ENCODE measurements around the gene ARHGAP9. TPM values are rescaled to one million over a fixed set of nuclear protein-coding genes. Genes with fewer than 3 reads are reported as not detected.
"Not testable (repeated sequence)": the region's sequence is repeated elsewhere in the genome, so short reads cannot be mapped to it uniquely, and the experiment has no call there.

ARHGAP9 gene
- polyA plus RNA-seq, 1 donor: 8.3 TPM

DNA sequence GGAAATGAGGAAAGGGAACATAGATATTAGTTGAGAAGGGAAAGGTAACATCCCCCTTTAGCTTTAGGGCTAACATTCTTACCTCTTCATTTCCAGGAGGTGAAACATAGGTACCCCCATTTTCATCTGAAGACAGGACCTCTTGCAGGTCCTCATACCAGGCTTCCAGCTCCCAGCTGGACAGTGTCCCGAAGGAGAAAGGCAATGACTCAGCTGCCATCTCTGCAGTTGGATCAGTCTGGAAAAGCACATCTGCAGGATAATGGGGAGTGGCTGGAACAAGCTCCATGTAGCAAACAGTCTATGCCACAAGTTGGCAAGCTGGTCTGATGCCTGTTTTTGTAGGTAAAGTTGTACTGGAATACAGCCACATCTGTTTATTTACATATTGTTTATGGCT lies 37.5 kb upstream of the ARHGAP9 start:
- DNase-seq: no peak

DNA sequence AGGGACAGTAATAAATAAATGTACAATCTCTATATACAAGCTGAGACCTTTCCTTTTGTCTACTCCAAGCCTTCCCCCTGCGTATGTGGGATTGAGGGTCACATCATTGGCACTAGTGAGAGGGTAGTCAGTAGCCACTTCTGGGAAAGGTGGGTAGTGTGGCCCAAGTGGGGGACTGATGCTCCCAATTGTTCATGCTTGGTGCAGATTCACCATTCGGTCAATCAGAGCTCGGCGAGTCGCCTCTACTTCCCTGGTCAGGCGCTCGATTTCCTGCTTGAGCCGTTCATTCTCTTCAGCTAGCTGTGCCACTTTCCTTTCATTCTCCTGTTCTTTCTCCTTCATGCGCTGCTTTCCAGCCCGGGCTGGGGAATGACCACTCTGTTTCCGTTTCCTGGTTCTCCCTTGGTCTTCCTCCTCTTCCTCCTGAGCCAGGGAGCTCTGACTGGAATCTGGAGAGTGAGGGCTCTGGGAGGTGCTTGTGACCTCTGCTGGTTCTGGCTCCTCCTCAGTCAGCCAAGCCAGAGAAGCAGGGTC lies 37.0 kb upstream of the ARHGAP9 start:
- no peak for DNase-seq

DNA sequence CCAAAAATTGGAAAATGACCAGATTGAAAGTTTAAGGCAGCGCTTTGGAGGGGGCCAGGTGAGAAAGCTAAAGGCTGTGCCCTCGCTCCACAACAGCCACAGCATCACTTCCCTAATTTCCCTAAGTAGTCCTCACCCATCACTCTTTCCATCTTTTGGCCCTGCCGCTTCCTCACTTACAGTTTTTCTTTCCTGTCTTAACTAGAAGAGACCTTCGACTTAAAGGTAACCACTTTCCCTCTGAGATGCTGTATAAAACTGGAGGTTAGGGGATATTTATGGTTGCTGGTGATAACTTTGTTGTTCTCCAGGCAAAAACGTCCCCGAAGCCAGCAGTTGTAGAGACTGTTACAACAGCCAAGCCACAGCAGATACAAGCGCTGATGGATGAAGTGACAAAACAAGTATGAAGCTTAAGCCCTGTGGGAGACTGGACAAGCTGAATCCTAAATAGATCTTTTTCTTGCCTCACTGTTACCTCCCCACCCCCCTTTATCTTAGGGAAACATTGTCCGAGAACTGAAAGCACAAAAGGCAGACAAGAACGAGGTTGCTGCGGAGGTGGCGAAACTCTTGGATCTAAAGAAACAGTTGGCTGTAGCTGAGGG lies 36.4 kb upstream of the ARHGAP9 start:
- DNase-seq: no peak

DNA sequence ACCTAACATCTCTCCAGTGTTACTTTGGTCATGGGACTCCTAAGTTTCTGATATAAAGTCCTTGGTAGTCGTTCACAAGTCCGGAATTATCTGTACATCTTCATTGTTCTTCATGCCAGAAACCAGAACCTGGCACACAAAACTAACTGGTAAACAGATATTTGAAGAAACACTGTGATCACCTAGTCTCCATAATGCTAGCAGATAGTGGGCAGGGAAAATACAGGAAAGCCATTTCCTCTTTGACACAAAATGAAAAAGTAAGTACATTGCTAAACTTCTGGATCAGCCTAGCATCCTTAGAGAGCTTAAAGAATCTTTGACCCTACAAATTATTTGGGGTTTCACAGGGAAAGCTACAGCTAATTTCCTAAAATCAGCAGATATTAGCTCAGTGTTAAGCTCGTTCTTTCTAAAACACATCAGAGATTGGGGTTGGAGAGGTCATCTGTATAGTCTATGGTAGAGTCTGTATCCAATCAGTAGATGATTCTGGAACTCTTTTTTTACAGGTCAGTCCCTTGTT lies 35.8 kb upstream of the ARHGAP9 start:
- no peak for DNase-seq

DNA sequence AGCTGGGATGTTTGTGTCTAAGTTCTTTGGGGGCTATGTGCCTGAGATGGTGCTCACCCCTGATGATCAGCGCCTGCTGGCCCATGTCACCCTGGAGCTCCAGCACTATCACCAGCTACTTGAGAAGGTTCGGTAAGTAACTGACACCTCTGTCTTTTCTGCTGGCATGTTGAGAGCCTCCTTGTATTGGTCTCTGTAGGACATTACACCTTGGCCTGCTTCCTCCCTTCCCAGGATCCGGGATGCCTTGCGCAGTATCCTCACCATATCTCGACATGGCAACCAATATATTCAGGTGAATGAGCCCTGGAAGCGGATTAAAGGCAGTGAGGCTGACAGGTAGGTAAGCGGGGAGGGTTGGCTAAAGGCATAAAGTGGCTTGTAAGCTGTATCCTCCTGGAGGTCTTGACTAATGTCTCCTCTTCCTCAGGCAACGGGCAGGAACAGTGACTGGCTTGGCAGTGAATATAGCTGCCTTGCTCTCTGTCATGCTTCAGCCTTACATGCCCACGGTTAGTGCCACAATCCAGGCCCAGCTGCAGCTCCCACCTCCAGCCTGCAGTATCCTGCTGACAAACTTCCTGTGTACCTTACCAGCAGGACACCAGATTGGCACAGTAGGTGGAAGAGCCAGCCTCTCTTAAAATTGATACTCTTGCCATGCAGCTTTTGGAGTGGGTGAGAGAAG lies 35.2 kb upstream of the ARHGAP9 start:
- DNase-seq: no peak

DNA sequence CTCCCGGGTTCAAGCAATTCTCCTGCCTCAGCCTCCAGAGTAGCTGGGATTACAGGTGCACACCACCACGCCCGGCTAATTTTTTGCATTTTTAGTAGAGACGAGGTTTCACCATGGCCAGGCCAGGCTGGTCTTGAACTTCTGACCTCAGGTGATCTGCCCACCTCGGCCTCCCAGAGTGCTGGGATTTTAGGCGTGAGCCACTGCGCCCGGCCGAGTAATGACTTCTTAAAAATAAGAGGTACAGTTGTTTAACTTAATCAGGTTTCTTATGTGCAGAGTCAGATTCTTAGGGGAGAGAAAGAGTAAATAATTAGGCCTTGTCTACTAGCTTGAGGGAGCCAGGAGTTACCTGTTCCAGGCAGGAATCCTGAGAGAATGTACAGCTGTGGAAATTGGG lies 34.6 kb upstream of the ARHGAP9 start:
- DNase-seq: not testable (repeated sequence)

DNA sequence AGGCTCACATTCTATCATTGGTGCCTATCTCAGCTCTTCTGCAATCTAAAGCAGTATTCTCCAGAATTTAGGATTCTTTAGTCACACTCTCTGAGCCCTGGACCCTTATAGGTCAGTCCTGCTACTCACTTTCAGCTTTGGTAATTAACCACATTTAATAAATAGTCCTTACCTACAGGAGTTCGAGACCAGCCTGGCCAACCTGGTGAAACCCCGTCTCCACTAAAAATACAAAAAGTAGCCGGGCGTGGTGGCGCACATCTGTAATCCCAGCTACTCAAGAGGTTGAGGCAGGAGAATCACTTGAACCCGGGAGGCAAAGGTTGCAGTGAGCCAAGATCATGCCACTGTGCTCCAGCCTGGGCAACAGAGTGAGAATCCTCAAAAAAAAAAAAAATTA lies 34.0 kb upstream of the ARHGAP9 start:
- DNase-seq: not testable (repeated sequence)

DNA sequence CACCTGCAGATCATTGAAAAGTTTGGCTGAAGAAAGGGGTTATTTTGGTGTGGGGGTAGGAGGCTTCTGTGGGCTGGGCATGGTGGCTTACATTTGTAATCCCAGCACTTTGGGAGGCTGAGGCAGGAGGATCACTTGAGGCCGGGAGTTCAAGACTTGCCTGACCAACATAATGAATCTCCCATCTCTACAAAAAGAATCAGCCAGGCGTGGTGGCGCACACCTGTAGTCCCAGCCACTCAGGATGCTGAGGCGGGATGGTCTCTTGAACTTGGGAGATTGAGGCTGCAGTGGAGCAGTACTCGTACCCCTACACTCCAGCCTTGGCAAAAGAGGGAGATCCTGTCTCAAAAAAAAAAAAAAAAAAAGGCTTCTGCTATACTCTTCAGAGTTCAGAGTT lies 33.6 kb upstream of the ARHGAP9 start:
- DNase-seq: no peak

DNA sequence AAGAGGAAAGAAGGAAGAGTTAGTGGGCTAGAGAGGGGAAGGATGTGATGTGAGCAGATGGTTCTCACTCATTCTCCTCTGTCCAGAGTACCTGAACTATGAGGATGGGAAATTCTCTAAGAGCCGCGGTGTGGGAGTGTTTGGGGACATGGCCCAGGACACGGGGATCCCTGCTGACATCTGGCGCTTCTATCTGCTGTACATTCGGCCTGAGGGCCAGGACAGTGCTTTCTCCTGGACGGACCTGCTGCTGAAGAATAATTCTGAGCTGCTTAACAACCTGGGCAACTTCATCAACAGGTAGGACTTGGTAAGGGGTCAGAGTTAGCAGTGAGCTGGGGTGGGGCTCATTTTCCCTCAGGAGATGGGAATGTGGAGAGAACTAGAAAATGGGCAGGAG lies 33.0 kb upstream of the ARHGAP9 start:
- DNase-seq: no peak

DNA sequence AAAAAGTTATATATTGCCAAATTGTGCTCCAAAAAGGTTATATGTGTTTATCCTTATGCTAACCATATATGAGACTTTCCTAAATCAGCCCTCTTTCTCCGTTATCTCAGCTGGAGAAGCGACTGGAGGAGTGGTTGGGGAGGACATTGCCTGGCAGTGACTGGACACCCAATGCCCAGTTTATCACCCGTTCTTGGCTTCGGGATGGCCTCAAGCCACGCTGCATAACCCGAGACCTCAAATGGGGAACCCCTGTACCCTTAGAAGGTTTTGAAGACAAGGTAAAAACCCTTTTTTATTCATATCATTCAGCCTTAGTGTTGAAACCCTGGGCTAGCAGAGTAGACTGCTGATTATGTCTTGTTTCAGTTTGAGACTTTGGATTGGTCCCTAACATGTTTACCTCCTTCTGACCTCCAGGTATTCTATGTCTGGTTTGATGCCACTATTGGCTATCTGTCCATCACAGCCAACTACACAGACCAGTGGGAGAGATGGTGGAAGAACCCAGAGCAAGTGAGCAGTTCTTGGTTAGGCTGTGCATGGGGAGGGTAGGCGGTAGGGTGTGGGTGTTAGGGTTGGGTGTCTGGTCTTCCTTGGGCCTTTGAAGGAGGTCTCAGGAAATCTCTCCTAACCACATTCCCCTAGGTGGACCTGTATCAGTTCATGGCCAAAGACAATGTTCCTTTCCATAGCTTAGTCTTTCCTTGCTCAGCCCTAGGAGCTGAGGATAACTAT lies 32.1 kb upstream of the ARHGAP9 start:
- DNase-seq: no peak

DNA sequence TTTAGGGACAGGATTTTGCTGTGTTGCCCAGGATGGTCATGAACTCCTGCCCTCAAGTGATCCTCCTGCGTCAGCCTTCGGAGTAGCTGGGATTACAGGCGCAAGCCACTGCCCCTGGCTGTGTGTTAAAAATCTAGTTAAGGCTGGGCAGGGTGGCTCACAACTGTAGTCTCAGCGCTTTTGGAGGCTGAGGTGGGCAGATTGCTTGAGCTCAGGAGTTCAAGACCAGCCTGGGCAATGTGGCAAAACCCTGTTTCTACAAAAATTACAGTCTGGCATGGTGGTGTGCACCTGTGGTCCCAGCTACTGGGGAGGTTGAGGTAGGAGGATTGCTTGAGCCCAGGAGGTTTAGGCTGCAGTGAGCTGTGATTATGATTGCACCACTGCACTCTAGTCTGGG lies 31.5 kb upstream of the ARHGAP9 start:
- no peak for DNase-seq

DNA sequence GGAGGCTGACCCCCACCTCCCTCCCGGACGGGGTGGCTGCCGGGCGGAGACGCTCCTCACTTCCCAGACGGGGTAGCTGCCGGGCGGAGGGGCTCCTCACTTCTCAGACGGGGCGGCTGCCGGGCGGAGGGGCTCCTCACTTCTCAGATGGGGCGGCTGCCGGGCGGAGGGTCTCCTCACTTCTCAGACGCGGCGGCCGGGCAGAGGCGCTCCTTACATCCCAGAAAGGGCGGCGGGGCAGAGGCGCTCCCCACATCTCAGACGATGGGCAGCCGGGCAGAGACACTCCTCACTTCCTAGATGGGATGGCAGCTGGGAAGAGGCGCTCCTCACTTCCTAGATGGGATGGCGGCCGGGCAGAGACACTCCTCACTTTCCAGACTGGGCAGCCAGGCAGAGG lies 28.1 kb upstream of the ARHGAP9 start:
- DNase-seq: not testable (repeated sequence)

DNA sequence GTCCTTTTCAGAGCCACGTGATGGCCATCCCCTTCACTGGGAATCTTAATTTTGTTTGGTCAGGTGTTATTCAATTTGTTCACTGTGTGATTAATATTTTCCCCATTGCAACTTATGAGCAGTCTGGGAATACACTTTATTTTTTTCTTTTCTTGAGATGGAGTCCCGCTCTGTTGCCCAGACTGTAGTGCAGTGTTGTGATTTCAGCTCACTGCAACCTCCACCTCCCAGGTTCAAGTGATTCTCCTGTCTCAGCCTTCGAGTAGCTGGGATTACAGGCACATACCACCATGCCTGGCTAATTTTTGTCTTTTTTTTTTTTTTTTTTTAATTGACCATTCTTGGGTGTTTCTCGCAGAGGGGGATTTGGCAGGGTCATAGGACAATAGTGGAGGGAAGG lies 26.9 kb upstream of the ARHGAP9 start:
- not testable (repeated sequence) for DNase-seq

DNA sequence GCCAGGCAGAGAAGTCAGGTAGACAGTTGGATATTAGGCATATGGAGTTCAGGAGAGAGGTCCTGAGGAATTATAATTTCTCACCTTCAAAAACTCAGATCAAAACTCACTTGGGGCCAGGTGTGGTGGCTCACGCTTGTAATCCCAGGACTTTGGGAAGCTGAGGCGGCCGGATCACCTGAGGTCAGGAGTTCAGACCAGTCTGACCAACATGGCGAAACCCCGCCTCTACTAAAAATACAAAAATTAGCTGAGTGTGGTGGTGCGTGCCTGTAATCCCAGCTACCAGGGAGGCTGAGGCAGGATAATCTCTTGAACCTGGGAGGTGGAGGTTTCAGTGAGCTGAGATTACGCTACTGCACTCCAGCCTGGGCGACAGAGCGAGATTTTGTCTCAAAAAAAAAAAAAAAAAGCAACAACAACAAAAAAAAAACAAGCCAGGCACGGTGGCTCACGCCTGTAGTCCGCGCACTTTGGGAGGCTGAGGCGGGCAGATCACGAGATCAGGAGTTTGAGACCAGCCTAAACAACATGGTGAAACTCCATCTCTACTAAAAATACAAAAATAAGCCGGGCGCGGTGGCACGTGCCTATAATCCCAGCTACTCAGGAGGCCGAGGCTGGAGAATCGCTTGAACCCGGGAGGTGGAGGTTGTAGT lies 22.8 kb upstream of the ARHGAP9 start:
- not testable (repeated sequence) for DNase-seq

DNA sequence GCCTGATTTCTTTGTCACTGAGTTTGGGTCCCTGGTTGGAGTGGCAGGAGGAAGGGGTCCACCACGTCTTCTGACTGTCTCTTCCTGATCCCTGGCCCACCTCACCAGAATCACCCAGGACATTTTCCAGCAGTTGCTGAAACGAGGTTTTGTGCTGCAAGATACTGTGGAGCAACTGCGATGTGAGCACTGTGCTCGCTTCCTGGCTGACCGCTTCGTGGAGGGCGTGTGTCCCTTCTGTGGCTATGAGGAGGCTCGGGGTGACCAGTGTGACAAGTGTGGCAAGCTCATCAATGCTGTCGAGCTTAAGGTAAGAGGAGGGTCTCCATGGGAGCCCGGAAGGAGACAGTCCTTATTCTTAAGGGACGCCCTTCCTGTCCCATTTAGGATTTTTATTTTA lies 20.5 kb upstream of the ARHGAP9 start:
- no peak for DNase-seq

DNA sequence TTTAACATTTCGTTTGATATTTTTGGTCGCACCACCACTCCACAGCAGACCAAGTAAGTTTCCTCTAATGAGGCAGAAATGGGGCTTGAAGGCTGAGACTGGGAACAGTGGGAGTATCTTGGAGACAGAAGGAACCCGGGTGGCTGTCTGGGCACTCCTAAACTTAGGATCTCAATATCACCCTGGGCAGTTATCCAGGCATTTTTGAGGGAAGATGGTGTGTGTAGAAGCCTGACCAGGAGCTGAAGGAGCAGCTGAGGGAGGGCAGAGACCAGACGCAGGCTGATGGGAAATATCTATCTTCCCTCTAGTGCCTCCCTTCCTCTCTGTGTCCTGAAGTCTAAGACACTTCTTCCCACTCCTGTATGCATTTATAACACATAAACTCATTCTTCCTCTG lies 18.9 kb upstream of the ARHGAP9 start:
- no peak for DNase-seq

DNA sequence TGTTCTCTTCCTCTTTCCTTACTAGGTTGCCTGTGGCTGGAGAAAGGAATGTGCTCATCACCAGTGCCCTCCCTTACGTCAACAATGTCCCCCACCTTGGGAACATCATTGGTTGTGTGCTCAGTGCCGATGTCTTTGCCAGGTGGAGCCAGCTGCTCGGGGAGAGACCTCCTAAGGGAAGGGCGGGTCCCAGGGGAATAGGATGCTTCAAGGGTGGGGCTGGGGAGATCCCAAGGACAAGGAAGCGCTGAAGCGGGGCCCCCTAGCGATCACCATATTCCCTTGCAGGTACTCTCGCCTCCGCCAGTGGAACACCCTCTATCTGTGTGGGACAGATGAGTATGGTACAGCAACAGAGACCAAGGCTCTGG lies 18.5 kb upstream of the ARHGAP9 start:
- no peak for DNase-seq

DNA sequence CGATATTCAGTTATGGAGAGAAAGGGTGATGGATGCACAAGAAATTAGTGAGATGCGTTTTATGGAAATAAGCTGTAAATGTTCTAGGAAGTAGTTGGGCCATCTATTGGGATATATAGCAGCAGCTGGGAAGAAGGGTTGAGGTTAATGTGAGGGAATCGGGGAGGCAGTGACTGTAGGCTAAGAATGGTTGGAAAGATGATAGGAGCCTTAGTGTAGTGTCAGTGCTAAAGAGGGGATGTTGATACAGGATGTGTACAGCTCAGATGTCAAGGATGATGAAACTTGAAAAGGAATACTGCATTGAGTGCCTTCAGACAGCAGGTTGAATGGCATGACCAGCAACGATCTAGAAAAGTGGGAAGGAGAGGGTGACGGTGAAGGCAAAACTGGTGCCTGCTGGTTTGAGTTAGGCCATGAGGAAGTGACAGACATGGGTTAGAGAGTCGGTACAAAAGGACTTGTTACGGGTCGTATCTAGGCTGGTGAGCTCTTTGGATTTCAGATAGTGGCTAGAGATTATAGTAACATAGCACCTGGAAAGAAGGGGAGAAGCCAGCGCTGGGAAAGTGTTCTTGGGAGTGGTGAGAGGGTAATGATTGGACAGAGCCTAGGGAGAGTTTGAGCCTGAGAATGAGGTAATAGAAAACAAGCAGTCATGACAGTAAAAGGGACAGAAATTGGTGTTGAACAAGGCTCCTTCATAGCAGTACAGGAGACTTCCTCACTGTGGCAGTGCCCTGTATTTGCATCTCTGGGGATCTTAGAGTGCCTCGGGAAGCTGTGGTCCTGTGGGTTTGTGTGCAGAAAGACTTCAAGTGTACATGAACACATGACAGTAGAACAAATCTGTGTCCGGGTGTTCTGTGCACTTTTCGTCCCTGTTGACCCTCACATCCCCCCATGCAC lies 17.8 kb upstream of the ARHGAP9 start:
- no peak for DNase-seq

DNA sequence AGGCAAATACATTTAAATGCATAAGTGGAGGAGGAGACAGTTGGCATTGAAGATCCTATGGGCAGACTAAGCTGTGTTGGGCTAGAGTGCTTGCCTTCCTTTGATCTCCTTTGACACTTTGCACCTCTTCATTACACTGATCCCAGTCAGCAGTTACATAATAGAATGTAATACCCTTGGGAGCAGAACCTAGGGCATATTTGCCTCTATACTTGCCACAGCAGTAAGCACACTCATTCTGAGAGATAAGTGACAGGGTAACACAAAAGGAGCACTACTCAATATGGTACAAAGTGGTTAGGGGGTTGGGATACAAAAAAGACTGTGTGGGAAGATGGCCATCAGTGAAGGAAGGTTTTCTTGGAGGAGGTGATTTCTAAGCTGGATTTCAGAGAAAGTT lies 17.2 kb upstream of the ARHGAP9 start:
- DNase-seq: no peak

DNA sequence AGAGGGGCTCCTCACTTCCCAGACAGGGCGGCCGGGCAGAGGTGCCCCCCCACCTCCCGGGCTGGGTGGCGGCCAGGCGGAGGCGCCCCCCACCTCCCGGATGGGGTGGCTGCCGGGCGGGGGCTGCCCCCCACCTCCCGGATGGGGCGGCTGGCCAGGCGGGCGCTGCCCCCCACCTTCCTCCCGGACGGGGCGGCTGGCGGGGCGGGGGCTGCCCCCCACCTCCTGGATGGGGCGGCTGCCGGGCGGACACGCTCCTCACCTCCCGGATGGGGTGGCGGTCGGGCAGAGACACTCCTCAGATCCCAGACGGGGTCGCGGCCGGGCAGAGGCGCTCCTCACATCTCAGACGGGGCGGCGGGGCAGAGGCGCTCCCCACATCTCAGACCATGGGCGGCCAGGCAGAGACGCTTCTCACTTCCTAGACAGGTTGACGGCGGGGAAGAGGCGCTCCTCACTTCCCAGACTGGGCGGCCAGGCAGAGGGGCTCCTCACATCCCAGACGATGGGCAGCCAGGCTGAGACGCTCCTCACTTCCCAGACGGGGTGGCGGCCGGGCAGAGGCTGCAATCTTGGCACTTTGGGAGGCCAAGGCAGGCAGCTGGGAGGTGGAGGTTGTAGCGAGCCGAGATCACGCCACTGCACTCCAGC lies 15.5 kb upstream of the ARHGAP9 start:
- not testable (repeated sequence) for DNase-seq

Measured in hindlimb muscle (tissue), 1 donor.